CD4-positive, alpha-beta T cell treated with Interleukin-2 at 100 ng/mL for 4 hours (primary cell): ENCODE results near the gene FBXL19.
A peak's percentile ranks its signal among the peaks of the same experiment; 100 is the strongest.

Source experiments
- DNase-seq: peaks from one replicate; pipeline ENCODE4 v3.0.0-alpha.2; 2020; ENCODE audit warnings: low spot score

The FBXL19 gene

DNA sequence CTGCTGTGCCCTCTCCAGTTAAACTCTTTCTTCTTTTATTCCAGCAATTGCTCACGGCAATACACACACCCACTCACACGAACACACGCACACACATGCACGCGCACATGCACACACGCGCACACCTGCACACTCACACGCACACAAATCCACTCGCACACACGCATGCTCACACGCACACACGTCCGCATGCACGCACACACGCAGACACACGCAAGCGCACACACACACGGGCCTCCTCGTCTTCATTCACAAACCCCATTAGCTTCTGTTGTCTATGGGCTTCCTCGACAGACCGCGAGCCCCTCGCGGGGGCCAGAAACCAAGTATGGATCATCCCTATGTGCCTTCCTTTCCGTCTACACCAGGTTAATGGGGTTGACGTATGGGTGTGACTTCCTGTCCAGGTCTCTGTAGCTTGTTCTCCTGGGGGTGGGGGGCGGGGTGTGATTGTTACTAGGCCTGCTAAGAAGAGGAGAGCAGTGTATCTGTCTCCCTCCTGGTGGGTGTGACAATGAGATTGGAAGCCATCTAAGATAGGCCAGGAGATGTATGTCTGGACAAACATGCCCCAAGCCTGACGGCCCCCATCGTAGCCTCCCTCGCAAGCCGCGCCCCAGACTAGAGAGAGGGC, 27.6 kb upstream of the FBXL19 start:
- no peak for DNase-seq

- DNase-seq, result no peak
Observed at GRCh38 chr16:30896261-30896888, 27.0 kb upstream of the FBXL19 start, which contains the start of gene CTF1. Gene CTF1, plus strand, starts transcription at chr16:30896614. Its CDS starts 30 bp downstream, at chr16:30896644.

DNA sequence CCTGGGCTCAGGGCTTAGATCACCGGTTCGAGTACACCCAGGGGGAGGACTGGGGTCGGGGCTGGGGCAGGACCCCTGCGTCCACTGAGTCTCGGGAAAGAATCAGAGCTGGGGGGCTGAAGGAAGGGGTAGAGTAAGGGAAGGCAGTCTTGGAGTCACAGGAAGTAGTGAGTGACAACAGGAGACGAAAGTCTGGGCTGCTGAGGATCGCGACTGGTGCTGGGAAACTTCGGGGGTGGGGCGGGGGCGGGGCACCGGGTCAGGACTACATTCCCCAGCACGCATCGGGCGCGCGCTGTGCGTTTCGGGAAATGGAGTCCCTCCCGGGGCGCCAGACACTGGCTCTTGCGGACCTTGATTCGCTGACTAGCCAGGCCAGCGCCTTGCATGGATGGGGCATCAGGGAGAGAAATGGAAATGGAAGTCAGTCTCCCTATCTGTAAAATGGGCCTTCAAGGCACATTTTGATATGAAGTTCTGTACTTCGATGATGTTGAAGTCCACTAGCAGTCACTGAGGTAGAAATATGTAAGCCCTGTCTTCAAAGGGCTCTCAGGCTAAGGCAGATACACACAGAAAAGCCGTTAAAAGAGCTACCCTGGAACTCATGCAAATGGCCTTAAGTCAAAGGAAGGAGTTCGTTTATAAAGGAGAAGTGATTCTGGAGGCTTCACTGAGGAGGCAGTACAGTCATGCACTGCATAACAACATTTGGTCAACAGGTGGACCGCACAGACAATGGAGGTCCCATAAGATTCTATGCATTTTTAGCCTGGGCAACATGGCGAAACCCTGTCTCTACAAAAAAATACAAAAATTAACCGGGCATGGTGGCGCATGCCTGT, 26.3 kb upstream of the FBXL19 start:
- DNase-seq, result peak; percentile 78

GRCh38 chr16:30899794-30900193, 23.6 kb upstream of the FBXL19 start:
- DNase-seq, result no peak

DNA sequence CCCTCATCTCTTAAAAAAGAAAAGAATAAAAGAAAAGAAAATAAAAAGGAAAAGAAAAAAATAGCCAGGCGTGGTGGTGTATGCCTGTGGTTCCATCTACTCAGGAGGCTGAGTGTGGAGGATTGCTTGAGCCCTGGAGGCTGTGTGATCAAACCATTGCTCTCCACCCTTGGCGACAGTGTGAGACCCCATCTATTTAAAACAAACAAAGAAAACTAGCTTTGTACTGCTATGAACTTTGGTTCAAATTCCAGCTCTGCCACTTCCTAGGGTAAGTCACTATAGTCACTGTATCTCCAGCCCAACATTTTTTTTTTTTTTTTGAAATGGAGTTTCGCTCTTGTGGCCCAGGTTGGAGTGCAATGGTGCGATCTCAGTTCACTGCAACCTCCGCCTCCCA, 22.8 kb upstream of the FBXL19 start:
- no peak for DNase-seq

GRCh38 chr16:30901201-30902028, 22.0 kb upstream of the FBXL19 start:
- DNase-seq, result no peak

DNA sequence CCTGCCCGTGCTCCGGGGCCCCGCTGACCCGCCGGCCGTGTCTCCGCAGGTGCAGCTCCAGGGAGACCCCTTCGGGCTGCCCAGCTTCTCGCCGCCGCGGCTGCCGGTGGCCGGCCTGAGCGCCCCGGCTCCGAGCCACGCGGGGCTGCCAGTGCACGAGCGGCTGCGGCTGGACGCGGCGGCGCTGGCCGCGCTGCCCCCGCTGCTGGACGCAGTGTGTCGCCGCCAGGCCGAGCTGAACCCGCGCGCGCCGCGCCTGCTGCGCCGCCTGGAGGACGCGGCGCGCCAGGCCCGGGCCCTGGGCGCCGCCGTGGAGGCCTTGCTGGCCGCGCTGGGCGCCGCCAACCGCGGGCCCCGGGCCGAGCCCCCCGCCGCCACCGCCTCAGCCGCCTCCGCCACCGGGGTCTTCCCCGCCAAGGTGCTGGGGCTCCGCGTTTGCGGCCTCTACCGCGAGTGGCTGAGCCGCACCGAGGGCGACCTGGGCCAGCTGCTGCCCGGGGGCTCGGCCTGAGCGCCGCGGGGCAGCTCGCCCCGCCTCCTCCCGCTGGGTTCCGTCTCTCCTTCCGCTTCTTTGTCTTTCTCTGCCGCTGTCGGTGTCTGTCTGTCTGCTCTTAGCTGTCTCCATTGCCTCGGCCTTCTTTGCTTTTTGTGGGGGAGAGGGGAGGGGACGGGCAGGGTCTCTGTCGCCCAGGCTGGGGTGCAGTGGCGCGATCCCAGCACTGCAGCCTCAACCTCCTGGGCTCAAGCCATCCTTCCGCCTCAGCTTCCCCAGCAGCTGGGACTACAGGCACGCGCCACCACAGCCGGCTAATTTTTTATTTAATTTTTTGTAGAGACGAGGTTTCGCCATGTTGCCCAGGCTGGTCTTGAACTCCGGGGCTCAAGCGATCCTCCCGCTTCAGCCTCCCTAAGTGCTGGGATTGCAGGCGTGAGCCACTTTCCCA, 21.1 kb upstream of the FBXL19 start:
- DNase-seq, result peak; percentile 49

DNA sequence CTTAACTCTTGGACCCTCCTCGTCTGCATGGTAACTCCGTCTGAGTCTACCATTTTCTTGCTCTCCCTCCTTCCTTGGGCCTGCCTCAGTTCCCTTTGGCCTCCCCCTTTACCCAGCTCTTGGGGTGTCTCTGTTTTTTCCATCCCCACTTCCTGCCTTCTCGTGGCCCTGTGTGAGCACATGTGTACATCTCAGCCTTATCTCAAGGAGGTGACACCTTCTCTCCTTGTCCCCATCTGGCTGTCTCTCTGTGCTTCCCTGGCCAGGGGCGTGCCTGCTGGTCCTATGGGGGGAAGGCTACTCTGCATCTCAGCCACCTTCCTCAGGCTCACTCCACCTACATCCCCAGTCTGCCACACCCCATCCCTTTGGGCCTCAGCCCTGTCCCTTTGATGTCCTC, 20.4 kb upstream of the FBXL19 start:
- DNase-seq, result no peak

- no peak for DNase-seq
Observed at GRCh38 chr16:30903596-30903995, 19.8 kb upstream of the FBXL19 start.

- DNase-seq, result no peak
Observed at GRCh38 chr16:30904114-30904780, 19.1 kb upstream of the FBXL19 start.

DNA sequence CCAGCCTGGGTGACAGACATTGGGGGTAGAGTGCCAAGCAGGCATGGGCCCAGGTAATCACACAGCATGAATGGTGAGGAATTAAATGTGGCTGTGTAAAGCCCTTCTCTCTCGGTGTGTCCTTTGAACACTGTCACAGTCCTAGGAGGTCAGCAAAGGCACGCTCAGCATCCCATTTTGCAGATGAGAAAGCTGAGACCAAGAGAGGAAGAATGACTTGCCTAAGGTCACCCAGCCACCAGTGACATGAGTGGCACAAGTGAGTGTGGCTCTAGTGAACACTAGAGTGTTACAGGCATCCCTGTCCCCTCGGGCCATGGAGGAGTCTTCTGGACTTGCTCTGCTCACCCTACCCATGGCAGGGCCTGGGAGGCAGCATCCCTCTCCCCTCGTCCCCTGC, 16.3 kb upstream of the FBXL19 start:
- no peak for DNase-seq

DNA sequence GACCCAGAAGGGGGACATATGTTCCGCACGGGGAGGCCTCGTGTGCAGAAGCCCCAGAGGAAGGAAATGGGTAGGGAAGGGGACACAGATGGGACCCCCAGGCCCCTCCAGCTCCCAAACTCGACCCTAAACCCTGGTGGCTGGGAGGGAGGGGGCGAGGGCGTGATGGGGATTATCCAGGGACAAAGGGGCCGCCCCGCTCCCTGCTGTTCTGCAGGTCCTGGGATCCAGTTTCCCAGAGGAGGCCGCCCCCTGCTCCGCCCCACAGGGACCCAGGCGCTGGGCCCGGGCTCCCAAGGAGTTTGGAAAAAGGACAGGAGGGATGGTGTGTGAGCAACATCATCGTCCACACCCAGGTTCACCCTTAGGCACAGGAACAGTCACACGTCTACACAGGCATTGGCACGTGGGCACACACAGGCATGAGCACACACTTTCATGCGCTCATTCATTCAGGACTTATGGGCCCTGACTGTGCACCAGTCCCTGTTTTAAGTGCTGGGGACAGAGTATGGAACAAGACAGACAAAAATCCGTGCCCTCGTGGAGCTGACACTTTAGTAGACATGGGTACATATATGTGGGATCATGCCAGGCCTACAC, 12.8 kb upstream of the FBXL19 start:
- DNase-seq, result no peak

- DNase-seq, result no peak
Observed at GRCh38 chr16:30912794-30913412, 10.5 kb upstream of the FBXL19 start.

DNA sequence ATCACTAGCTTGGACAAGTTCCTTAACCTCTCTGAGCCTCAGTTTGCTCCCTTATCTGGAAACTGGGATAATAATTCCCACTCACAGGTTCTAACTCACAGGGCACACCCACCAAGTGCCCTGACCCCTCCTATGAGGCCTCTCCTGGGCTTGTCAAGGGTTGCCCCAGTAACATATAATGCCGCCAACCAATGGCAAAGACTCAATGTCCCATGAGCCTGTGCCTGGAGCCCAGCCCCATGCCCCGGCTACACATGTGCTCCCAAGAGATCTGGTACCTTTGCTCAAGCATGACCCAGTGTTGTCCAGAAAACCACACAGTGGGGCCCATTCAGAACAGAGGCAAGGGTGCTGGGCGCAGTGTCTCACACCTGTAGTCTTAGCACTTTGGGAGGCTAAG, 8.5 kb upstream of the FBXL19 start:
- DNase-seq, result no peak

GRCh38 chr16:30918614-30919013, 4.8 kb upstream of the FBXL19 start:
- DNase-seq, result no peak

DNA sequence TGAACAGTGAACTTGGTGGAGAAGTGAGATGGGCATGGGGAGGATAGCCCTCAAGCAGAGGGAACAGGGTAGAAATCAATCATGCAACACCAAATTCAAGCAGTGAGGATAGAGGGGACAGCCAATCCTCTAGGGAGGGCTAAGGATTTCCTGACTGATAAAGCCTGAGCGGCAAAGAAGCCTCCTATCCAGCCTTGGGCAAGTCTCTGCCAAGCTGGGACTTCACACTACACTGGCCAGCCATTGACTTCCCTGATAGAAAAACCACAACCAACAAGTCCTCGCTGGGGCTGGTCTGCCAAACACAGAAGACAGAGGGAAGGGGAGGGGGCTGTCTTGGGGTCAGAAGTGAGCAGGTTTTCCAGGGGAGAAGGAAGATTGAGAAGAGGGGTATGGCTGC, 2.5 kb upstream of the FBXL19 start:
- DNase-seq, result no peak

GRCh38 chr16:30921459-30921747, 2.0 kb upstream of the FBXL19 start:
- no peak for DNase-seq

- peak; percentile 90 for DNase-seq
Observed at GRCh38 chr16:30921748-30922419, 1.5 kb upstream of the FBXL19 start.

DNA sequence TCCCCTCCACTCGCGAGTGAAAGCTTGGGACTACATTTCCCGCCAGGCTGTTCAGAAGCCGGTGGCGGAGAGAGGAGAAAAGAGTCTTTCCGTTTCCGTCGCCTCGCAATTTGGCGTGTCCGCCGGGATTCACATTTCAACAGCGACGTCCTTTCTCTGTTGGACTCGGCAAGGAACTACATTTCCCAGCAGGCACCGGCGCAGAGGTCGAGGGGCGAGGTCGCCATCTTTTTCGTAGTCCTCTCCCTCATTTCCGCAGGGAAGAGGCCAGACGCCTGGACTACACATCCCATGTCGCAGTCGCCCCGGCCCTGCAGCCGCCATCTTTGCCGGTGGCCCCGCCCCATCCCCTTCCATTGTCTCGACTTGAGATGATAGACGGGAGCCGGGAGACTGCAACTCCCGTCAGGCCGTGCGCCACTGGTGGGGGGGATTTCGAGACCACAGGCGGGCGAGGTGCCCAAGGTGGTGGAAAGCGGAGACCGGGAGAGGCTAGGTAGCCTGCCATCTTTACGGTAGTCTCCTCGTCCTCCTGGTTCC, 882 bp upstream of the FBXL19 start:
- DNase-seq, result peak; percentile 100
